GM10266 (cell line): ENCODE measurements around the gene HOXA5.

Experiments
- DNase-seq: peaks from one replicate; pipeline ENCODE4 v3.0.0; 2012; ENCODE audit errors: extremely low spot score
- CTCF ChIP-seq: IDR thresholded peaks from 2 replicates; pipeline ENCODE4 v1.5.1; 2012; ENCODE audit warnings: mild to moderate bottlenecking, low read depth; ENCODE audit not compliant: control insufficient read depth, insufficient read depth; ENCODE audit errors: missing control alignments

HOXA5 gene

GRCh38 chr7:27109466-27110185 is 33.9 kb downstream of the HOXA5 start:
- TF ChIP-seq CTCF, result no peak
- no peak for DNase-seq

- DNase-seq, result no peak
- TF ChIP-seq CTCF, result no peak
Measured at GRCh38 chr7:27108390-27109127, 34.9 kb downstream of the HOXA5 start.

GRCh38 chr7:27107391-27108381 is 35.8 kb downstream of the HOXA5 start:
- no peak for DNase-seq
- no peak for TF ChIP-seq CTCF

- no peak for TF ChIP-seq CTCF
- DNase-seq, result no peak
Measured at GRCh38 chr7:27106901-27107240, 36.6 kb downstream of the HOXA5 start.

- no peak for TF ChIP-seq CTCF
- no peak for DNase-seq
Measured at GRCh38 chr7:27106181-27106900, 37.1 kb downstream of the HOXA5 start.

- no peak for DNase-seq
- TF ChIP-seq CTCF, result no peak
Measured at GRCh38 chr7:27105301-27106031, 38.0 kb downstream of the HOXA5 start.
